NCI-H1105 (cell line): ENCODE results near the gene SORT1.

Source experiments
- DNase-seq: peaks from one replicate; lab custom pipeline; 2025; lab: John Stamatoyannopoulos, UW

Gene SORT1

GRCh38 chr1:109274533-109275476 lies 122.9 kb downstream of the SORT1 start:
- no peak for DNase-seq

DNA sequence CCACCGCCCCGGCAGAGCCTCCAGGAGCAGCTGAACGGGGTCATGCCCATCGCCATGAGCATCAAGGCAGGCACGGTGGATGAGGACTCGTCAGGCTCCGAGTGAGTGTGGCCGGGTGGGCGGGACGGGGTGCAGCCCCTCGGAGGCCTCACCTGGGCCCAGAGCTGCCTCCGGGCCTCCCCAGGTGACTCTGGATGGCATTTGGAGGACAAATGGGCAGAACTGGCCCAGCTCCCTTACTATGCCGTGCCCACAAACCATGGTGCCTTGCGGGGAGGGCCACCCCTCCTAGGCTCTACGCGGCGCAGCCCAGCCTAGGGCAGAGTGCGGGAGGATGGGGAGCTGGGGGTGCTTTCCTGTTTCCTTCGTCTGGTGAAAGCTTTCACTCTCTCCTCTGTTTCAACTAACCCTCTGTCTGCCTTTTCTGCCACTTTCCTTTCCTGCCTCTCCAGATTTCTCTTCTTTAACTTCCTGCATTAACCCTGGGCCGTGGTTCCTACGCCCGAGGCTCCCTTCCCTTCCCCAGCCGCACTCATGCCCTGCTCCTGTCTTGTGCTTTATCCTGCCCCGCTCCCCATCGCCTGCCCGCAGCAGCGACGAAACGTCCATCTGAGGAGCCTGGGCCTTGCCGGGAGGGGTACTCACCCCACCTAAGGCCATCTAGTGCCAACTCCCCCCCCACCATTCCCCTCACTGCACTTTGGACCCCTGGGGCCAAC lies 124.0 kb downstream of the SORT1 start:
- DNase-seq, result no peak

DNA sequence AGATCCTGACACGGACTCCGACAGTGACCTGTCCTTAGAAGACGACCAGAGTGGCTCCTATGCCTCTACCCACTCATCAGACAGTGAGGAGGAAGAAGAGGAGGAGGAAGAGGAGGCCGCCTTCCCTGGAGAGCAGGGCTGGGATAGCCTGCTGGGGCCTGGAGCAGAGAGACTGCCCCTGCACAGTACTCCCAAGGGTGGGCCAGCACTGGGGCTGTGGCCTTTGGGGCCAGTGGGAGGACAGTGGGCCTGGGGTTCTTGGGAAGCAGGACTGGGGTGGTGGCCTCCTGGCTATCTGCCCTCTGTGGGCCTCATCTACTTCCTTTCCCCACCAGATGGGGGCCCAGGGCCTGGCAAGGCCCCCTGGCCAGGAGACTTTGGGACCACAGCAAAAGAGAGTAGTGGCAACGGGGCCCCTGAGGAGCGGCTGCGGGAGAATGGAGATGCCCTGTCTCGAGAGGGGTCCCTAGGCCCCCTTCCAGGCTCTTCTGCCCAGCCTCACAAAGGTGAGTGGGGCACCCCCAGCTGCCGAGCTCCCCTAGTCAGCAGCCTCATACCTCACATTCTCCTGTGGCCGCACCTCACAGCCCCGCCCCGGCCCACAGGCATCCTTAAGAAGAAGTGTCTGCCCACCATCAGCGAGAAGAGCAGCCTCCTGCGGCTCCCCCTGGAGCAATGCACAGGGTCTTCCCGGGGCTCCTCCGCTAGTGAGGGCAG lies 124.7 kb downstream of the SORT1 start:
- no peak for DNase-seq

DNA sequence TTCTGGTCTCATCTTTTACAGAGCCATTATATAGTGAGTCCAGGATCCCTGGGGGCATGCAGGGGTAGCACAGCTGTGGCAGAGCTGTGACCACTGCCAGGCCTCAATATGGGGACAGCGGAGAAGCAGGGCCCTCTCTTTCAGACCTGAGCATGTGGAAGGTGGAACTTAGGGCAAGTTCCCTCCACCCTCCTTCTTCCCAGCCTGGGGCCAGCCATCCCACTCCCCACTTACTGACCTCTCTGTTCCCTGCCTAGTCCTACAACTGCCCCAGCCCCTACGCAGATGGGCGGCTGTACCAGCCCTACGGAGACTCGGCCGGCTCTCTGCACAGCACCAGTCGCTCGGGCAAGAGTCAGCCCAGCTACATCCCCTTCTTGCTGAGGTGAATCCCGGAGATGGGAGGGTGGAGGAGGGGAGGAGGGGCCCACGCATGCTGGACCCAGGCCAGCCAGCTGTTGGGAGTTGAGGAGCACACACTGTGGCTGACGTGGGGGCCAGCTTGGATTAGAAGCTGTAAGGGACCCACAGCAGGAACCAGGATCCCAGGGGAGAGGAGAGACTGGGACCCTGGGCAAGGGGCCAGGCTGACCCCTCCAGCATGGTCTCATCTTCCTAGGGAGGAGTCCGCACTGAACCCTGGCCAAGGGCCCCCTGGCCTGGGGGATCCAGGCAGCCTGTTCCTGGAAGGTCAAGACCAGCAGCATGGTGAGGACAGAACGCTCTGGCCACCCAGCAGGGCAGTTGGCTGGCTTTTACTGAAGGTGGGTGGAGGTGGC lies 125.5 kb downstream of the SORT1 start:
- no peak for DNase-seq

DNA sequence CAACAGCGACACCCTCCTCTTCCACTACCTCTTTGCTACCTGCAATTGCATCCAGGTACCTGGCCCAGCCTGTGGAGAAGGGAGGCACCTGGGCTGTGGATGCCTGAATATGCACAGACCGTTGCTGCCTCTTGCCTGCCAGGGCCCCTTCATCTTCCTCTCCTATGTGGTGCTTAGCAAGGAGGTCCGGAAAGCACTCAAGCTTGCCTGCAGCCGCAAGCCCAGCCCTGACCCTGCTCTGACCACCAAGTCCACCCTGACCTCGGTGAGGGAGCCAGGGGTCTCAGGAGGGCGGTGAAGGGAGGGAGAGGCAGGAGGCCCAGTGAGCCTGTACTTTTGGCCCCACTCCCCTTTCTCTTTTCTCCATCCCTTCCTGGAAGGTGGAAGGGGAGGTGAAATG lies 126.3 kb downstream of the SORT1 start:
- no peak for DNase-seq

DNA sequence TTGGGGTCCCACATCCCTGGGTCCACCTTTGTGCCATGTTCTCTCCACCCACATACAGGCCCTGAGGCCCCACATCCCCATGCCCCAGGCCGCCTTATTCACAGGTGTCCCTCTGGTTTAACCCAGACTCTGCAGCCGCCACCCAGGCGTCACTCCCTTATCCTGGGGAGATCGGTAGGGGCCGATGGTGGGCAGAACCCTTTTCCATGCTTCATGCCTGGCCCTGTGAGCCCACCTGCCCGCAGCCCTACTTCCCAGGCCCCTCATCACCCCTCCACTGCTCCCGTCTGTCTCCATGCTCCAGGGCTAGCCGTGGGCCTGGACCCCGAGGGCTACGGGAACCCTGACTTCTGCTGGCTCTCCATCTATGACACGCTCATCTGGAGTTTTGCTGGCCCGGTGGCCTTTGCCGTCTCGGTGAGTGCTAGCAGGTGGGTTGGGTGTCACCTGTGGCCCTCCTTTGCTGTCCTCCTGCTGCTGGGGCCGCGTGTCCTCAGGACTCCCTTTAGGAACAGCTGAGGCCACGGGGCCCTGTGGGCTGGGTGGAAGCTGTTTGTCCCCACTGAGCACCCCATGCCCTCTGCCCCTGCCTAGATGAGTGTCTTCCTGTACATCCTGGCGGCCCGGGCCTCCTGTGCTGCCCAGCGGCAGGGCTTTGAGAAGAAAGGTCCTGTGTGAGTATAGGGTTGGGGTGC lies 126.9 kb downstream of the SORT1 start:
- DNase-seq, result no peak

DNA sequence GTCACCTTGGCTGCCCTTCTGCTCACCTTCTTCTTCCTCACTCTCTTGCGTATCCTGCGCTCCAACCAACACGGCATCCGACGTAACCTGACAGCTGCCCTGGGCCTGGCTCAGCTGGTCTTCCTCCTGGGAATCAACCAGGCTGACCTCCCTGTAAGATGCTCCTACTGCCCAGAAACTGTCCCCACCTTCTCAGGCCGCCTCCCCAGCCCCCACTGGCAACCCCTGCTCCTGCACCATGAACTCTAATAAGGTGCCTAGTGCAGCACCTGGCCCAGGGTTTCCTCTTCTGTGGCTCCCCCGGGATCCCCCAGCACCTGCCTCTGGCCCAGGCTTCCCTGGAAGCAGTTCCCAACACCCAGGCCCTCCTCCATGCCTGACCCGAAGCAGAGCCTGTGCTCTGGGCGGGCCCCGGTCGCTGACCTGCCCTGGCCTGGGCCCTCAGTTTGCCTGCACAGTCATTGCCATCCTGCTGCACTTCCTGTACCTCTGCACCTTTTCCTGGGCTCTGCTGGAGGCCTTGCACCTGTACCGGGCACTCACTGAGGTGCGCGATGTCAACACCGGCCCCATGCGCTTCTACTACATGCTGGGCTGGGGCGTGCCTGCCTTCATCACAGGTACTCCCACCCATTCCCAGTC lies 127.6 kb downstream of the SORT1 start:
- DNase-seq, result no peak

- DNase-seq, result no peak
Observed at GRCh38 chr1:109269212-109269980, 128.3 kb downstream of the SORT1 start.

DNA sequence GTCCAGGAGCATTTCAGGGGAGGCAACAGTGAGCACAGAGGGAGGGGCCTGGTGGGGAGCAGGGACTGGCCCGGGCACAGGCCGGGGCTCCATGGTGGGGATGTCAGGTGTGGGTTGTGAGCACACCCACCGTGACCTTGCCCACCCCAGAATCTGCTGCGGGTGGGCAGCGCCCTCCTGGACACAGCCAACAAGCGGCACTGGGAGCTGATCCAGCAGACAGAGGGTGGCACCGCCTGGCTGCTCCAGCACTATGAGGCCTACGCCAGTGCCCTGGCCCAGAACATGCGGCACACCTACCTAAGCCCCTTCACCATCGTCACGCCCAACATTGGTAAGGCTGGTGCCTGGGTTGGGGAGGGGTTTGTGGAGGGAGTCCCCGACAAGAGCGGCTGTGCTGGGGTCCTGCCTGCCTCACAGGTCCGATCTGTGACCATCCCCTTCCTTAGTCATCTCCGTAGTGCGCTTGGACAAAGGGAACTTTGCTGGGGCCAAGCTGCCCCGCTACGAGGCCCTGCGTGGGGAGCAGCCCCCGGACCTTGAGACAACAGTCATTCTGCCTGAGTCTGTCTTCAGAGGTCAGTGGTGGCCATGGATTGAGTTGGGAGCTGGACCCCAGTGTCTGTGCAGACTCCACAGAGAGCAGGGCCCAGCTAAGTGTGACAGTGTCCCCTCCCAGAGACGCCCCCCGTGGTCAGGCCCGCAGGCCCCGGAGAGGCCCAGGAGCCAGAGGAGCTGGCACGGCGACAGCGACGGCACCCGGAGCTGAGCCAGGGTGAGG lies 129.1 kb downstream of the SORT1 start:
- DNase-seq, result no peak

GRCh38 chr1:109267743-109268300 lies 129.9 kb downstream of the SORT1 start:
- DNase-seq, result no peak

DNA sequence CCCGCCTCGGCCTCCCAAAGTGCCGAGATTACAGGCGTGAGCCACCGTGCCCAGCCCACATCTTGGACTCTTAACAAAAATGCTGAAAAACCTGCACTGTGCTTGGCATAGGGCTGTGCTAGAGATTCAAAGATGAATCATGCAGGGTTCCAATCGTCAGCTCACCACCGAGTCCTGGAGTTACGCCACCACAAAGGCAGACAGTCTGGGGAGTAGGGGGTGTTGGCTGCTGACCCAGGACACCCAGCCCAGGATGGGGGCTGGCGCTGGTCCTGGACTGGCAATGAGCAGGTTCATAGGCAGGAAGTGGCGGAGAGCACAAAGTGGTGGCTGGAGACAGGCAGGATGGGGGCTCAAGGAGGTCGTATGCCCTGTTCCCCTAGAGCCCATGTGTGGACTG lies 130.8 kb downstream of the SORT1 start:
- no peak for DNase-seq

GRCh38 chr1:109265741-109266330 lies 131.9 kb downstream of the SORT1 start:
- no peak for DNase-seq

- DNase-seq, result no peak
Observed at GRCh38 chr1:109265016-109265415, 132.7 kb downstream of the SORT1 start.

DNA sequence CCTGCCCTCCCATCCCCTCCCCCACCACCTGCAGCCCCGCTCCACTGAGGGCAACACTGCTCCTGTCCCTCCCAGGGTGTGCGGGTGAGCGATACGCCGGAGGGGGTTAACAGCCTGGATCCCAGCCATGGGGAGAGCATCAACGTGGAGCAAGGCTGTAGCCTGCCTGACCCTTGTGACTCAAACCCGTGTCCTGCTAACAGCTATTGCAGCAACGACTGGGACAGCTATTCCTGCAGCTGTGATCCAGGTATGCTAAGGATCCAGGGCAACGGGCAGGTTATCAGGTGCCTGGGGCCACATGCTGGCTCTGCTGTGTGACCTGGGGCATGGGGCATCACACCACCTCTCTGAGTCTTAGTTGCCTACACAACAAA lies 133.4 kb downstream of the SORT1 start:
- no peak for DNase-seq

DNA sequence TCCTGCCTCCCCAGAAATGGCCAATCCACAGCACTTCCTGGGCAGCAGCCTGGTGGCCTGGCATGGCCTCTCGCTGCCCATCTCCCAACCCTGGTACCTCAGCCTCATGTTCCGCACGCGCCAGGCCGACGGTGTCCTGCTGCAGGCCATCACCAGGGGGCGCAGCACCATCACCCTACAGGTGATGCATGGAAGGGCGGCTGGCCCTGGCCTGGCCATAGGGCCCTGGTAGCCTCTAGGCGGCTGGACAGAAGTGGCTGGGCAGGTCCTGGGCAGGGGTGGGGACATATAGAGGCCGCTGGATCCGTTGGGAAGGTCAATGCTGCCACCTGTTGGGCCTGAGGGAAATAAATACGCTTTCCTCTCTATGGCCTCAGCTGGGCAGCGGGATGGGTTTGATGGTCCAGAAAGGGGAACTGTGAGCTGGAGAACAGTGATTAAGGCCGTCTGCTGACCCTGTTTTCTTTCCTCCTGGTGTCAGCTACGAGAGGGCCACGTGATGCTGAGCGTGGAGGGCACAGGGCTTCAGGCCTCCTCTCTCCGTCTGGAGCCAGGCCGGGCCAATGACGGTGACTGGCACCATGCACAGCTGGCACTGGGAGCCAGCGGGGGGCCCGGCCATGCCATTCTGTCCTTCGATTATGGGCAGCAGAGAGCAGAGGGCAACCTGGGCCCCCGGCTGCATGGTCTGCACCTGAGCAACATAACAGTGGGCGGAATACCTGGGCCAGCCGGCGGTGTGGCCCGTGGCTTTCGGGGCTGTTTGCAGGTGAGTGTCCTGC lies 133.9 kb downstream of the SORT1 start:
- no peak for DNase-seq

DNA sequence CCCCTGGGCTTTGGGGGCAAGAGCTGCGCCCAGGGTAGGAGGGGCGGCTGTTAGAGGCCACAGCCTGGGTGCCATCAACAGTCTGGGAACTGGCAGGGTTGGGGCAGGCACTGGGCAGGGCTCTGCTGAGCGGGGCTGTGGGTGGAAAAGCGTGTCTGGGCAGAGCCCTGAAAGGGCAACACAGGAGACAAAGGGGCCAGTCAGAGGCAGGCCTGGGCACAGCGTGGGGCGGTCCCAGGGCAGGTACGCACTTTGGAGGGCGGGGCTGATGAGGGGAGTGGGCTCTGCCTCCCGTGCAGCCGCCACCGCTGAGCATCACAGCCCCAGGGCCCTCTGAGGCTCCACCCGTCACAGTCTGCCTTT lies 134.5 kb downstream of the SORT1 start:
- no peak for DNase-seq

DNA sequence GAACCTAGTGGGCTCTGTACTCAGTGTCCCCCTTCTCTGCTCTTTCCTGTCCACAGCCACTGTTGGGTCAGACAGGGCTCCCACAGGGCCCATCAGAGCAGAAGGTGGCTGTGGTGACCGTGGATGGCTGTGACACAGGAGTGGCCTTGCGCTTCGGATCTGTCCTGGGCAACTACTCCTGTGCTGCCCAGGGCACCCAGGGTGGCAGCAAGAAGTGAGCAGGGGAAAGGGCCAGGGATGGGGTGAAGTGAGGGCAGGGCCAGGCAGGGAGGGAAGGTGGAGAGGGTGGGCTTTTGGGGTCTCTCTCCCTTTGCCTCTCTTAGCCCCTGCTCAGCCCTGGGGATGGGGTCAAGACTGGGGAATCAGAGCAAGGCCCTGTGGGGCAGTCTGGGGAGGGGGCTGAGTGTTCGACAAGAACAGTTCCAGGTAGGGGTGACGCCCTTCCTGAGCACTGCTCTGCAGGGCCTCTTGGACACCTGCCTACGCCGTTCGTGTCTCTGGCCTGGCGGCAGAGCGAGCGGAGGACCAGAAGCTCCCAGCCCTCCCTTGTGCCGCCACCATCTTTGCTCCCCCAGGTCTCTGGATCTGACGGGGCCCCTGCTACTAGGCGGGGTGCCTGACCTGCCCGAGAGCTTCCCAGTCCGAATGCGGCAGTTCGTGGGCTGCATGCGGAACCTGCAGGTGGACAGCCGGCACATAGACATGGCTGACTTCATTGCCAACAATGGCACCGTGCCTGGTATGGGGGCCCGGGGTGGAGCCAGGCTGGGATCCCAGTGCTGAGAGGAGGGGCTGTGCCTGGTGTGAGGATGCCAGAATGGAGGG lies 135.3 kb downstream of the SORT1 start:
- no peak for DNase-seq
